ENCODE results near the gene TMPRSS6. TPM values are rescaled to one million over a fixed set of nuclear protein-coding genes. Genes with fewer than 3 reads are reported as not detected.

The TMPRSS6 gene
- total RNA-seq, 2 donors from 2014 or later: not detected

DNA sequence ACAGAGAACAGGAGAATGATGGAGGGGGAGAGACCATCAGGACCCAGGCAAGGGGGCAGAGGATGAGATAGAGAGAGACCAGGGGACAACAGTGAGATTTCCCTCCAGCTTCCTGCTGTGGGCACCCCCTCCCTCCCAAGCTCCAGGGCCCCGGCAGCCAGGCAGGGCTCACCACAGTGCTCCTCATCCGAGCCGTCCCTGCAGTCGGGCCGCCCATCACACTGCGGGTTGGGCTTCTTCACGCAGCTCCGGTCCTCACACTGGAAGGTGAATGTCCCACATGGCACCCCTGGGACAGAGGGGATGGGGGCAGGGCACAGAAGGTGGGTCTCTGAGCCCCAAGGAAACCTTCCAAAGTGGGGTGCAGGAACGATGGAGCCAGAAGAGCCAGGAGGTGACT is 38.8 kb downstream of the TMPRSS6 start:
- DNase-seq (ENCODE audit: low spot score) (no peak), ATAC-seq (ENCODE audit: insufficient number of reproducible peaks, low FRiP score, low read depth) (no peak)
- TF ChIP-seq, protein P1, sequence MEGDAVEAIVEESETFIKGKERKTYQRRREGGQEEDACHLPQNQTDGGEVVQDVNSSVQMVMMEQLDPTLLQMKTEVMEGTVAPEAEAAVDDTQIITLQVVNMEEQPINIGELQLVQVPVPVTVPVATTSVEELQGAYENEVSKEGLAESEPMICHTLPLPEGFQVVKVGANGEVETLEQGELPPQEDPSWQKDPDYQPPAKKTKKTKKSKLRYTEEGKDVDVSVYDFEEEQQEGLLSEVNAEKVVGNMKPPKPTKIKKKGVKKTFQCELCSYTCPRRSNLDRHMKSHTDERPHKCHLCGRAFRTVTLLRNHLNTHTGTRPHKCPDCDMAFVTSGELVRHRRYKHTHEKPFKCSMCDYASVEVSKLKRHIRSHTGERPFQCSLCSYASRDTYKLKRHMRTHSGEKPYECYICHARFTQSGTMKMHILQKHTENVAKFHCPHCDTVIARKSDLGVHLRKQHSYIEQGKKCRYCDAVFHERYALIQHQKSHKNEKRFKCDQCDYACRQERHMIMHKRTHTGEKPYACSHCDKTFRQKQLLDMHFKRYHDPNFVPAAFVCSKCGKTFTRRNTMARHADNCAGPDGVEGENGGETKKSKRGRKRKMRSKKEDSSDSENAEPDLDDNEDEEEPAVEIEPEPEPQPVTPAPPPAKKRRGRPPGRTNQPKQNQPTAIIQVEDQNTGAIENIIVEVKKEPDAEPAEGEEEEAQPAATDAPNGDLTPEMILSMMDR (IDR thresholded peaks at IDR 0.05): no peak
- Histone ChIP-seq H3K9me3 (no peaks in the 10 kb centered on the region), H3K4me1 (ENCODE audit: control insufficient read depth in 1 of 2, low read depth in 2 of 2) (no peaks in the 10 kb centered on the region), H3K36me3 (no peaks in the 10 kb centered on the region), H3K4me3 (no peak overlapping the region), H3K27me3 (replicated peaks; ENCODE audit: insufficient read depth) (no peaks in the 10 kb centered on the region), H3K27ac (no peak overlapping the region)

DNA sequence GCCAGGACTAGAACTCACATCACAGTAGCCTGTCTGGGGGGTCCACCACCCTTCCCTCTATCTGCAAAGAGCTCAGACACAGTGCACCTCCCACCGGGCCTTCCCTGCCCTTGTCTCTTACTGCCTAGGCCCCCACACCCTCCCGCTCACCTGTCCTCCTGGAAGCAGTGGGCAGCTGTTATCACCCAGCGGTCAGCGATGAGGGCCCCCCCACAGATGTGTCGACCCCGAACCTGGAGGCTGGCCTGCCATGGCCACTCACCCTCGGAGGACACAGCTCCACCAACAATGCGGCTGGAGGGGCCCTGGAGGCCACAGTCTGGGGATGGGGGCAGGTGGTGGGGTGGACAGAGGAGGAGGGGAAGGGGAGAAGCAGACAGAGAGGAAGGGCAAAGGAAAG is 39.2 kb downstream of the TMPRSS6 start:
- TF ChIP-seq, protein P1 (IDR thresholded peaks at IDR 0.05): no peak
- no peak for DNase-seq (ENCODE audit: low spot score)
- no peaks in the 10 kb centered on the region for H3K27me3 ChIP-seq (replicated peaks; ENCODE audit: insufficient read depth)
- H3K4me1 ChIP-seq (ENCODE audit: control insufficient read depth in 1 of 2, low read depth in 2 of 2): no peaks in the 10 kb centered on the region
- H3K36me3 ChIP-seq: no peaks in the 10 kb centered on the region
- ATAC-seq (ENCODE audit: insufficient number of reproducible peaks, low FRiP score, low read depth): no peak
- no peak overlapping the region for H3K4me3 ChIP-seq
- no peak overlapping the region for H3K27ac ChIP-seq
- no peaks in the 10 kb centered on the region for H3K9me3 ChIP-seq

DNA sequence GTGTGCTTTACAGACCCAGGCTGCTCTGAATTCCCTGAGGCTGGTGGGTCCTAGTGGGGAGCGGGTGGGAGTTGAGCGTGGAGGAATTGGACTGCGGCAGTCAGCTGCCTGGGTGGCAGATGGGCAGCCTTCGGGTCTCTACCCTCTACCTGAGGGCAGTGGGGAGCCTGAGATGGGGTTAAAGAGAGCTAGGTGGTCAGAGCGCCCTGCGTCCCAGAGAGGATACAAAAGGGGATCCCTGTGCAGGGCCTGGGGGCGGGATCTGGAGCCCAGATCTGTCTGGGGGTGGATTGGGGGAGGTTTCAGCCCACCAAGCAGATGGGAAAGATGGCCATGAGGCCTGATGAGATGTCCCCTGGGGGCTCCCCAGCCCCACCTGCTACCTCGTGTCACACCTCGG is 39.8 kb downstream of the TMPRSS6 start:
- ATAC-seq (ENCODE audit: insufficient number of reproducible peaks, low FRiP score, low read depth) (no peak), DNase-seq (ENCODE audit: low spot score) (no peak)
- no peak overlapping the region for H3K4me3 ChIP-seq
- no peaks in the 10 kb centered on the region for H3K27me3 ChIP-seq (replicated peaks; ENCODE audit: insufficient read depth)
- TF ChIP-seq, protein P1 (IDR thresholded peaks at IDR 0.05): no peak
- no peak overlapping the region for H3K27ac ChIP-seq
- no peaks in the 10 kb centered on the region for H3K36me3 ChIP-seq
- H3K4me1 ChIP-seq (ENCODE audit: control insufficient read depth in 1 of 2, low read depth in 2 of 2): no peaks in the 10 kb centered on the region
- H3K9me3 ChIP-seq: no peaks in the 10 kb centered on the region

DNA sequence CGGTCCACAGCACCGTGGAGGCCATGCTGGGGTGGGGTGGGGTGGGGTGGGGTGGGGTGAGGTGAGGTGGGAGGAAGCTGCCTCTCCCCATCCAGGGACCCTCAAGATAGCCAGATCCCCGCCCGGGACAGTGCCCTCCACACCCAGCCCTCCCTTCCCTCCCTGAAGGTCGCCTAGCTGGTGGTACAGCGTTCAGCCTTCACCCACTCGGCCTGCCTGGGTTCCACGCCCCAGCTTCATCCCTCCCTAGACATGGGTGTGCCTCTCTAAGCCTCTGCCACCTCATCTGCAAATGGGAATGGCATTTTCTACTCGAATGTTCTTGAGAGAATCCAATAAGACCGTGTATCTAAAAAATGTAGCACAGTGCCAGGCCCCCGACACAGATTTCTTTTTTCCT is 40.2 kb downstream of the TMPRSS6 start:
- Histone ChIP-seq H3K4me1 (ENCODE audit: control insufficient read depth in 1 of 2, low read depth in 2 of 2) (no peaks in the 10 kb centered on the region), H3K27me3 (replicated peaks; ENCODE audit: insufficient read depth) (no peaks in the 10 kb centered on the region), H3K36me3 (no peaks in the 10 kb centered on the region), H3K9me3 (no peaks in the 10 kb centered on the region), H3K27ac (no peak overlapping the region), H3K4me3 (no peak overlapping the region)
- DNase-seq (ENCODE audit: low spot score) (no peak), ATAC-seq (ENCODE audit: insufficient number of reproducible peaks, low FRiP score, low read depth) (no peak)
- TF ChIP-seq, protein P1 (IDR thresholded peaks at IDR 0.05): no peak

DNA sequence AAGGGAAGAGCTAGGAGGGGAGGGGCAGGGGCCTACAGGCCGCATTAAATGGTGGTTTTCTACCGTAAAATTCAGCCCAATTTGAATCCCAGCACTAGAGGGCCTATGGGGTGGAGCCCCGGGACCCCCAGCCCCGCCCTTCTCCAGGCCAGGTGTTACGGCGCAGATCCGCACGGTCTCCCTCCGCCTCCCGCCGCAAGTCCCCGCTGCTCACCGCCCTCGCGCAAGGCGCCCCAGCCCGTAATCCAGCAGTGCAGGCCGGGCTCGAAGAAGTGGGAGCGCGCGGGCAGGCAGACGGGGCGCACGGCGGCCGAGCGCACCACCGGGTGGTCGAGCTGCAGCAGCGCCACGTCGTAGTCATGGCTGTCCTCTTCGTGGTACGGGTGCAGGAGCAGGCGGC is 40.7 kb downstream of the TMPRSS6 start:
- ATAC-seq (ENCODE audit: insufficient number of reproducible peaks, low FRiP score, low read depth): no peak
- TF ChIP-seq, protein P1 (IDR thresholded peaks at IDR 0.05): no peak
- Histone ChIP-seq H3K36me3 (no peaks in the 10 kb centered on the region), H3K9me3 (no peaks in the 10 kb centered on the region), H3K27me3 (replicated peaks; ENCODE audit: insufficient read depth) (no peaks in the 10 kb centered on the region), H3K4me3 (no peak overlapping the region), H3K27ac (no peak overlapping the region), H3K4me1 (ENCODE audit: control insufficient read depth in 1 of 2, low read depth in 2 of 2) (no peaks in the 10 kb centered on the region)
- no peak for DNase-seq (ENCODE audit: low spot score)
